ENCODE data around the gene SEL1L2.

The SEL1L2 gene

DNA sequence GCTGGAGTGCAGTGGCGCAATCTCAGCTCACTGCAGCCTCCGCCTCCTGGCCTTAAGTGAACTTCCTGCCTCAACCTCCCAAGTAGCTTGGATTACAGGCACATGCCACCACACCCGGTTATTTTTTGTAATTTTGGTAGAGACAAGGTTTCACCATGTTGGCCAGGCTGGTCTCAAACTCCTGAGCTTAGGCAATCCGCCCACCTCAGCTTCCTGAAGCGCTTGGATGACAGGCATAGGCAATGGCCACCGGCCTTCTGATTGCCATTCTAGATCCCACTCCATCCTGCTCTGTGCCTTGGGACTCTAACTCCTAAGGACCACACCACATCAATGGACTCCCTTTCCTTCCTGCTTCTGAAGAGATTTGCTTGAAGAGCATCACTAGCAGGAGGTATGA is 60.6 kb downstream of the SEL1L2 start:
- H3K9me3 ChIP-seq (ENCODE audit: control insufficient read depth, low read length), result no peaks in the 10 kb centered on the region
- H3K9ac ChIP-seq (ENCODE audit: low read length), result no peak overlapping the region
- H3K36me3 ChIP-seq (ENCODE audit: control insufficient read depth, insufficient read depth, low read length, severe bottlenecking), result no peaks in the 10 kb centered on the region
- DNase-seq (ENCODE audit: low read depth), result no peak
- H3K4me1 ChIP-seq (ENCODE audit: control insufficient read depth, insufficient read depth, low read length), result peaks cover 3% of the 10 kb centered on the region
- H3K27me3 ChIP-seq (replicated peaks; ENCODE audit: control insufficient read depth, insufficient read depth, low read length), result peaks cover 11% of the 10 kb centered on the region
- H3K4me3 ChIP-seq (ENCODE audit: low read length), result no peak overlapping the region

DNA sequence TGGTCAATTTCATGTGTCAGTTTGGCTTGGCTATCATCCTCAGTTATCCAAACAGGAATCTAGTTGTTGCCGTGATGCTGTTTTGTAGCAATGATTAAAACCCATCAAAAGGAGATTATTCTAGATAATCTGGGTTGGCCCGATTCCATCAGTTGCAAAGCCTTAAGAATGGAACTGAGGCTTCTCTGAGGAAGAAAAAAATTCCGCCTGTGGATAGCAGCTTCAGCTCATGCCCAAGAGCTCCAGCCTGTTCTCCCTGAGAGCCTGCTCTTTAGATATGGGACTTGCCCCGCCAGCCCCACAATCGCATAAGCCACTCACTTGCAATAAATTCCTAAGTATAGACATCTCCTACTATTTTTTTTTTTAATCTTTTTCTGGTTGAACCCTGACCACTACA is 61.5 kb downstream of the SEL1L2 start:
- Histone ChIP-seq H3K27me3 (replicated peaks; ENCODE audit: control insufficient read depth, insufficient read depth, low read length) (peaks cover 11% of the 10 kb centered on the region), H3K4me3 (ENCODE audit: low read length) (no peak overlapping the region), H3K9ac (ENCODE audit: low read length) (no peak overlapping the region), H3K9me3 (ENCODE audit: control insufficient read depth, low read length) (no peaks in the 10 kb centered on the region), H3K4me1 (ENCODE audit: control insufficient read depth, insufficient read depth, low read length) (peaks cover 3% of the 10 kb centered on the region), H3K36me3 (ENCODE audit: control insufficient read depth, insufficient read depth, low read length, severe bottlenecking) (no peaks in the 10 kb centered on the region)
- no peak for DNase-seq (ENCODE audit: low read depth)

DNA sequence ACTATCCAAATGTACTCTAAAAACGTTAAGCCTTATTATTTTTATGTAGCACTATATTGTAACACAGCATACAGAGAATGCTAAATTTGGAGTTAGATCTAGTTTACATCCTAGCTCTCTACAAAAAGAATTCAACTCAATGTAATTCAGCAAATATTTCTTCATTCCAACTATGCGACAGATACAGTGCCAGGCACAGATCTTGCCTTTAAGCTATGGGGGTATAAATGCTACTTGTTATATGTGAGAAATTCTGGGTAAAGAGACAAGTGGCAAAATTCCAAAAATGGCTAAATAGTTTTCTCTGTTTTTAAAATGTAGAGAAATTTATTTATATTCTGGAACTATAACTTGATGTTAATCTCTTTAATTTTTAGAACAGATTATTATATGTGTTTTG is 63.2 kb downstream of the SEL1L2 start:
- no peak for DNase-seq (ENCODE audit: low read depth)
- H3K27me3 ChIP-seq (replicated peaks; ENCODE audit: control insufficient read depth, insufficient read depth, low read length), result peaks cover 11% of the 10 kb centered on the region
- H3K4me1 ChIP-seq (ENCODE audit: control insufficient read depth, insufficient read depth, low read length), result peaks cover 6% of the 10 kb centered on the region
- no peak overlapping the region for H3K4me3 ChIP-seq (ENCODE audit: low read length)
- no peak overlapping the region for H3K9ac ChIP-seq (ENCODE audit: low read length)
- H3K36me3 ChIP-seq (ENCODE audit: control insufficient read depth, insufficient read depth, low read length, severe bottlenecking), result no peaks in the 10 kb centered on the region
- no peaks in the 10 kb centered on the region for H3K9me3 ChIP-seq (ENCODE audit: control insufficient read depth, low read length)

DNA sequence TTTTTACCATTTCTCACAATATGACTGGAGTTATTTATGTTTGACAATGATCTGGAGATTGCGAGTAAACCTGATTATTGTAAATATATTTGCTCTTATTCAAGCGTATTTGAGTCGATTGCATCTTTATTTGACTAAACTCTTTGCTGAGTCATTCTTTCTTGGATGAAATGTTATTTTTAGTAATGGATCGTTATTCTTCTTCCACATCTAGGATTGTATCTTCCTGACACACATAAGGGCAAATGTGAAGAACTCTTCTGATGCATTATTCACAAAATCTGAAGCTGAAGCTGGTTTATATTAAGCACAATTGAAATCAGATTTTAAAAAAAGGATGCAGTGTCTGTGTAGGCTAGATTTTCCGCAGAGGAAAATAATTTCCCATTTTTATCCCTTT is 68.2 kb downstream of the SEL1L2 start:
- H3K4me3 ChIP-seq (ENCODE audit: low read length), result peak overlapping the region; percentile 55
- H3K36me3 ChIP-seq (ENCODE audit: control insufficient read depth, insufficient read depth, low read length, severe bottlenecking), result no peaks in the 10 kb centered on the region
- peaks cover 6% of the 10 kb centered on the region for H3K27me3 ChIP-seq (replicated peaks; ENCODE audit: control insufficient read depth, insufficient read depth, low read length)
- peaks cover 7% of the 10 kb centered on the region for H3K4me1 ChIP-seq (ENCODE audit: control insufficient read depth, insufficient read depth, low read length)
- no peaks in the 10 kb centered on the region for H3K9me3 ChIP-seq (ENCODE audit: control insufficient read depth, low read length)
- no peak overlapping the region for H3K9ac ChIP-seq (ENCODE audit: low read length)
- no peak for DNase-seq (ENCODE audit: low read depth)

DNA sequence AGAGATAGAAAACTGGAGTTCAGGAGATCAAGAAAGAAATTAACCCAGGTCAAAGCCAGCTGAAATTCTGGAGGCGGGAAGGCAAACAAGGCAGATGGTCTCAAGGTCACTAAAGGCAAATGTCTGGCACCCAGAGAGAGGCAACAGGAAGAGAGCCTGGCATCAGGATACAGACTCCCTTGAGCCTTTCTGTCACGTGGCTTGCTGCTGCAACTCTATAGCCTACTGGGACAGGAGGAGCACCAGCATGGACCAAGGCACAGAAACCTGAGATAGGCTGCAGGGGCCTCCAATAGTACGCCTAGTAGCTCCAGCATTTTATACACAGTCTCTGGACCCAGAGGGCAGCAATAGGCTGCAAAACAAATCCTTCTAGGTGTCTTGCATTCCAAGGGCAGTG is 75.1 kb downstream of the SEL1L2 start:
- H3K9me3 ChIP-seq (ENCODE audit: control insufficient read depth, low read length), result no peaks in the 10 kb centered on the region
- H3K4me1 ChIP-seq (ENCODE audit: control insufficient read depth, insufficient read depth, low read length), result peaks cover 19% of the 10 kb centered on the region
- no peak for DNase-seq (ENCODE audit: low read depth)
- H3K4me3 ChIP-seq (ENCODE audit: low read length), result no peak overlapping the region
- H3K36me3 ChIP-seq (ENCODE audit: control insufficient read depth, insufficient read depth, low read length, severe bottlenecking), result no peaks in the 10 kb centered on the region
- no peaks in the 10 kb centered on the region for H3K27me3 ChIP-seq (replicated peaks; ENCODE audit: control insufficient read depth, insufficient read depth, low read length)
- no peak overlapping the region for H3K9ac ChIP-seq (ENCODE audit: low read length)

DNA sequence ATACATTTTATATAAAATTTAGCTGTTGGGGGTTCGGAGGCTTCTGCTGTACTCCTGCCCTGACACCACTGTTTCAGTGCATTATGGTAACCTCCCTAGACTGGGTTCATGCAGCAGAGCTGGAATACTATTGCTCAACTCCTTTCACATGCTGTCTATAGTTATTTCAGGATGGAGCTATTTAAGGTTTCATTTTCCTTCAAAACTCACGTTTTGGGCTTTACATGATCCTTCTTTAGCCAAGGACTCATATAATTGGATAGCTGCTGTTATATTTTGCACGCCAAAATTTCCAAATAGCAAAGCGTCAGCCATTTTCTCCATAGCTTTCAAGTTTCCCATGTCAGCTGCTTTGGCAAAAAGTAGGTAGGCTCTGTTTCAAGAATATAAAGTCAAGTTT is 76.8 kb downstream of the SEL1L2 start:
- Histone ChIP-seq H3K9ac (ENCODE audit: low read length) (peak overlapping the region; percentile 0), H3K4me3 (ENCODE audit: low read length) (peak overlapping the region; percentile 56), H3K9me3 (ENCODE audit: control insufficient read depth, low read length) (no peaks in the 10 kb centered on the region), H3K27me3 (replicated peaks; ENCODE audit: control insufficient read depth, insufficient read depth, low read length) (no peaks in the 10 kb centered on the region), H3K36me3 (ENCODE audit: control insufficient read depth, insufficient read depth, low read length, severe bottlenecking) (no peaks in the 10 kb centered on the region), H3K4me1 (ENCODE audit: control insufficient read depth, insufficient read depth, low read length) (peaks cover 19% of the 10 kb centered on the region)
- DNase-seq (ENCODE audit: low read depth), result peak; percentile 5

DNA sequence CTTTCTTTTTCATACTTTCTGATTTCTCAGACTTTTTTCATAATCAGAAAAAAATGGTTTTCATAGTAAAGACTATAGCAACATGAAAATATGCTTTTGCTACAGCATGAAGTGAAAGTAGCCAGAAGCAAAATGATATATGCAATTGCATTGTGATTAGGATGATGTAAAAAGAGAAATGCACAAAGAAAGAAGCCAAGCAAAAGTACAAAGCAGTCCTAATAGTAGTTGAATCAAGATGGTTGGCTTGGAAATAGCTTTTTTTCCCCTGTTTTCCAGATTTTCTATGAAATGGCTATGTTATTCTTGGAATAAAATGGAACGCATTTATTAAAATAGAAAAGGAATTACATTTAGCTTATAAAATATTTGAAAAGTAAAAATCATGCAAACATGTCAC is 77.3 kb downstream of the SEL1L2 start:
- no peaks in the 10 kb centered on the region for H3K36me3 ChIP-seq (ENCODE audit: control insufficient read depth, insufficient read depth, low read length, severe bottlenecking)
- peaks cover 19% of the 10 kb centered on the region for H3K4me1 ChIP-seq (ENCODE audit: control insufficient read depth, insufficient read depth, low read length)
- no peaks in the 10 kb centered on the region for H3K27me3 ChIP-seq (replicated peaks; ENCODE audit: control insufficient read depth, insufficient read depth, low read length)
- no peak overlapping the region for H3K9ac ChIP-seq (ENCODE audit: low read length)
- H3K4me3 ChIP-seq (ENCODE audit: low read length), result peak overlapping the region; percentile 56
- H3K9me3 ChIP-seq (ENCODE audit: control insufficient read depth, low read length), result no peaks in the 10 kb centered on the region
- DNase-seq (ENCODE audit: low read depth), result no peak

DNA sequence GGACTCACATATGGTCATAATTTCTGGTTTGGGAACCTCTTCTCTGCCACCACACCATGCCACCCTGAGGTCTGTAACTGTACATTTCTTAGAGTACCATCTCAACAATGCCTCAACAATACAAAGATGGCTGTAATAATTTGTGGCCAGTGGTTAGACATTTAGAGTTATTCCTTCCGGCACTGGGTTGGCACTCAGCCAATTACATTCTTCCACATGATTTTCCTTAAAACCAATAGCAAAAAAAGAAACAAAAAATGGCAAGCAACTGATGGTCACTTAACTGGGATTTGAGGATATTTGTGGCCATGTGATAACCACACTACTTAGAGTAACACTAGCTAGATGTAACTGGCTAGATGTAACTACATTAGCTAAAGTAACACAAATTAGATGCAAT is 79.9 kb downstream of the SEL1L2 start:
- peaks cover 19% of the 10 kb centered on the region for H3K4me1 ChIP-seq (ENCODE audit: control insufficient read depth, insufficient read depth, low read length)
- no peak overlapping the region for H3K4me3 ChIP-seq (ENCODE audit: low read length)
- no peaks in the 10 kb centered on the region for H3K36me3 ChIP-seq (ENCODE audit: control insufficient read depth, insufficient read depth, low read length, severe bottlenecking)
- no peak for DNase-seq (ENCODE audit: low read depth)
- no peaks in the 10 kb centered on the region for H3K9me3 ChIP-seq (ENCODE audit: control insufficient read depth, low read length)
- H3K27me3 ChIP-seq (replicated peaks; ENCODE audit: control insufficient read depth, insufficient read depth, low read length), result no peaks in the 10 kb centered on the region
- no peak overlapping the region for H3K9ac ChIP-seq (ENCODE audit: low read length)

DNA sequence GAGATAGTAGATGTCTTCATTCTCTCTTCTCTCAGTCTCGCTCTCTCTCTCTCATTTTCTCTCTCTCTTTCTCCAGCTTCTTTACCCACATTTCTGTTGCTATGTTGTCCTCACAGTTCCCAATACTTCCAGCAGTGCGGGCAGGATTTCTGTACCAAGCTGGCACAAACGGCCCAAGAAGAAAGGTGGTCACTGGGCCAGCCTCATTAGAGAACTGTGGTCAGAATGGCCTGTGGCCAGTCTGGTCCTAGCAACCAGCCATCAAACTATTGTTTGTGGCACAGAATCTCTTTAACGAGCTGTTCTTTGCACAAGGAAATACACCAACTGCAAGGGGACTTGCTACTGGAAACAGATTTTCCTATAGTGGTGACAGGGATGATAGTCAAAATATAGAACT is 81.3 kb downstream of the SEL1L2 start:
- peaks cover 18% of the 10 kb centered on the region for H3K4me1 ChIP-seq (ENCODE audit: control insufficient read depth, insufficient read depth, low read length)
- no peaks in the 10 kb centered on the region for H3K9me3 ChIP-seq (ENCODE audit: control insufficient read depth, low read length)
- H3K27me3 ChIP-seq (replicated peaks; ENCODE audit: control insufficient read depth, insufficient read depth, low read length), result no peaks in the 10 kb centered on the region
- no peaks in the 10 kb centered on the region for H3K36me3 ChIP-seq (ENCODE audit: control insufficient read depth, insufficient read depth, low read length, severe bottlenecking)
- H3K9ac ChIP-seq (ENCODE audit: low read length), result no peak overlapping the region
- DNase-seq (ENCODE audit: low read depth), result no peak
- H3K4me3 ChIP-seq (ENCODE audit: low read length), result no peak overlapping the region

DNA sequence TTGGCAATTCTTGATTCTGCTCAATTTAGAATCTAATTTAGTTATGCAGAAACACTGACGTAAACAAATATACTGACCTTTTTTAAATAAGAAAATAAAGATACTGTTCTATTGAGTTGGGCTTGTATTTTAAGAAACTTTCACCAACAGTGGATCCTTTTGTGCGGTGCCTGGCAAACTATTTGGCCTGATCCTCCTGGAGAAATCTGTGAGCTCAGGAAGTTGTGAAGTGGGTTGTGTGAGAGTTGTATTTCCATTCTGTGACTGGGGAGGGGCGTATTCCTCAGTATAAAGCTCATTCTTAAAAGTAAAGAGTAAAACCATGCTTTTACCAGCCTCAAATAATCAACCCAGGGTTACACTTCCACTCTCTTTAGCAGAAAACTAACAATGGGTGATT is 85.6 kb downstream of the SEL1L2 start:
- H3K9ac ChIP-seq (ENCODE audit: low read length), result no peak overlapping the region
- no peak for DNase-seq (ENCODE audit: low read depth)
- H3K27me3 ChIP-seq (replicated peaks; ENCODE audit: control insufficient read depth, insufficient read depth, low read length), result no peaks in the 10 kb centered on the region
- no peaks in the 10 kb centered on the region for H3K4me1 ChIP-seq (ENCODE audit: control insufficient read depth, insufficient read depth, low read length)
- no peak overlapping the region for H3K4me3 ChIP-seq (ENCODE audit: low read length)
- H3K36me3 ChIP-seq (ENCODE audit: control insufficient read depth, insufficient read depth, low read length, severe bottlenecking), result no peaks in the 10 kb centered on the region
- no peaks in the 10 kb centered on the region for H3K9me3 ChIP-seq (ENCODE audit: control insufficient read depth, low read length)

DNA sequence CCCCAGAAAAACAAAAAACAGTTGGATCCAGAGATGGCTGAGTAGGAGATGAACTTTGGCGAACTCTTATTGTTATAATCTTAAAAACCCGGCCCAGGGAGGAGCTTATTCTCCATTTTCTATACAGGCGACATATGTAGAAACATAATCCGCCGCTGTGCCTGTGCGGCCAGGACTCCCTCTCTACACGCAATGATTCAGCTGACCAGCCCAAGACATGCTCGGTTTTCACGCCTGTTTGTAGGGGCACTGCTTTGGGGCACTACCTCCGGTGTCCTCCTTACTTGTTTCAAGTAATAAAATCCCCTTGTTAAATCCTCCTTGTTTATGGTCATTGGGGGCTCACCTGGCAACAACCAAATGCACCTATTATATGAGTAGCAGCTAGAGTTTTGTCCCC is 89.9 kb downstream of the SEL1L2 start:
- no peak overlapping the region for H3K4me3 ChIP-seq (ENCODE audit: low read length)
- H3K9me3 ChIP-seq (ENCODE audit: control insufficient read depth, low read length), result no peaks in the 10 kb centered on the region
- no peaks in the 10 kb centered on the region for H3K27me3 ChIP-seq (replicated peaks; ENCODE audit: control insufficient read depth, insufficient read depth, low read length)
- no peaks in the 10 kb centered on the region for H3K36me3 ChIP-seq (ENCODE audit: control insufficient read depth, insufficient read depth, low read length, severe bottlenecking)
- H3K9ac ChIP-seq (ENCODE audit: low read length), result no peak overlapping the region
- DNase-seq (ENCODE audit: low read depth), result no peak
- H3K4me1 ChIP-seq (ENCODE audit: control insufficient read depth, insufficient read depth, low read length), result no peaks in the 10 kb centered on the region

DNA sequence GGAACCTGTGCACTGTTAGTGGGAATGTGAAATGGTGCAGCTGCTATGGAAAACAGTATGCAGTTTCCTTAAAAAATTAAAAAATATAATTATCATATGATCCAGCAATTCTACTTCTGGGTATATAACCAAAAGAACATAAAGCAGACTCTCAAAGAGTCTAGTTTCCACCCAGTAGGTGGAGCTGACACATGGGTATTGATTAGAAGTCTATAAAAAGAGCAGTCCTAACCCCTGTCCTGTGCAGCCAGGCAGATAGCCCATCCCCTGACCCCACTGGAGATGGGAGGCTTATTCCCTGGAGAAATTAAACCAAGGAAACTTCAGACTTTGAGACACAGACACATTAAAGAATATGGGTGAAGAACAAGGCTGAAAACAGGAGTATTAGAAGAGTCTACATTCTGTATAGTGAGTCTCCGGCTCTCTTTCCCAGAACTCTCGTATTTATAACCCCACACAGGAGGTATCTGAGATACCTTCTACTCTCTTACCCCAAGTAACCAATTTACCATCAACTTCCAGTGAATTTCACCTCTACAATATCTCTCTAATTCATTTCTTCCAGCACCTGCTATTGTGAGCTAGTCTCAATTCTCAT is 92.3 kb downstream of the SEL1L2 start:
- H3K4me1 ChIP-seq (ENCODE audit: control insufficient read depth, insufficient read depth, low read length), result no peaks in the 10 kb centered on the region
- H3K27me3 ChIP-seq (replicated peaks; ENCODE audit: control insufficient read depth, insufficient read depth, low read length), result no peaks in the 10 kb centered on the region
- DNase-seq (ENCODE audit: low read depth), result no peak
- H3K4me3 ChIP-seq (ENCODE audit: low read length), result no peak overlapping the region
- no peaks in the 10 kb centered on the region for H3K36me3 ChIP-seq (ENCODE audit: control insufficient read depth, insufficient read depth, low read length, severe bottlenecking)
- no peaks in the 10 kb centered on the region for H3K9me3 ChIP-seq (ENCODE audit: control insufficient read depth, low read length)
- no peak overlapping the region for H3K9ac ChIP-seq (ENCODE audit: low read length)

Measured in adipocyte (in vitro differentiated cells).